BJ (cell line): ENCODE measurements around the gene SH3RF3. TPM values are rescaled to one million over a fixed set of nuclear protein-coding genes. Genes with fewer than 3 reads are reported as not detected.

Source experiments
- CTCF ChIA-PET: fragments of 350-600 bp; formaldehyde crosslinking; extraction: SDS; loops from one replicate; lab custom pipeline; 2021; ENCODE audit warnings: antibody characterized with exemption, inconsistent platforms; lab: Yijun Ruan, JAX
- POLR2A ChIA-PET: fragments of 300-600 bp; sonication (Branson Sonifier 250); formaldehyde crosslinking; extraction: SDS; loops from one replicate; lab custom pipeline; 2021; ENCODE audit warnings: antibody characterized with exemption; lab: Charles Lee
- DNase-seq: peaks from one replicate; pipeline ENCODE4 v3.0.0-alpha.2; 2011; ENCODE audit warnings: low read depth
- H3K27me3 ChIP-seq: 2 replicates; pipeline ENCODE4 v1.6.0; 2011; ENCODE audit warnings: low read length; ENCODE audit not compliant: control insufficient read depth, insufficient read depth
- H3K36me3 ChIP-seq: 2 replicates; pipeline ENCODE4 v1.5.1; 2011; ENCODE audit warnings: low read length; ENCODE audit not compliant: control insufficient read depth, insufficient read depth
- H3K4me3 ChIP-seq: 2 replicates; pipeline ENCODE4 v1.5.1; 2011; ENCODE audit warnings: low read depth, mild to moderate bottlenecking, control low read depth, low read length
- CTCF ChIP-seq: IDR thresholded peaks from 2 replicates; pipeline ENCODE4 v1.5.1; 2011; ENCODE audit warnings: low read depth, mild to moderate bottlenecking, control low read depth, inconsistent platforms, low read length, moderate library complexity; ENCODE audit not compliant: insufficient read depth
- polyA plus RNA-seq: library from polyadenylated mRNA; depleted of rRNA; stranded (reverse); fragments of >200 nt; gene quantifications from 2 replicates; pipeline ENCODE4 v1.2.3, GENCODE V29; 2011

The SH3RF3 gene
- polyA plus RNA-seq, 1 experiment, result 3.6 TPM

- no peak for DNase-seq
- H3K36me3 ChIP-seq, result no peaks in the 10 kb centered on the region; the same call in 1 of the 2 replicates
- H3K27me3 ChIP-seq, result no peaks in the 10 kb centered on the region
- CTCF ChIA-PET, result interaction anchor here (1.8 to 2.7 kb wide), 2 partner anchors 8 to 24 kb away, joined by 4 to 8 read pairs; no protein-coding TSS in a partner anchor
- no peak overlapping the region for H3K4me3 ChIP-seq
- POLR2A ChIA-PET, result no interaction called here
- no peak for TF ChIP-seq CTCF
Measured at GRCh38 chr2:109381327-109381820, 252.4 kb downstream of the SH3RF3 start.

GRCh38 chr2:109382226-109382895, 253.4 kb downstream of the SH3RF3 start:
- CTCF ChIA-PET, result interaction anchor here (1.8 to 2.7 kb wide), 2 partner anchors 9 to 23 kb away, joined by 4 to 8 read pairs; no protein-coding TSS in a partner anchor
- POLR2A ChIA-PET, result no interaction called here
- Histone ChIP-seq H3K4me3 (no peak overlapping the region), H3K36me3 (no peaks in the 10 kb centered on the region; the same call in none of the 2 replicates), H3K27me3 (no peaks in the 10 kb centered on the region)
- no peak for DNase-seq
- no peak for TF ChIP-seq CTCF

- peak; percentile 17 for DNase-seq
- ChIA-PET CTCF (interaction anchor here (1.8 to 2.7 kb wide), 2 partner anchors 9 to 23 kb away, joined by 4 to 8 read pairs; no protein-coding TSS in a partner anchor), POLR2A (no interaction called here)
- TF ChIP-seq CTCF, result no peak
- Histone ChIP-seq H3K36me3 (no peaks in the 10 kb centered on the region; the same call in none of the 2 replicates), H3K27me3 (no peaks in the 10 kb centered on the region), H3K4me3 (no peak overlapping the region)
Measured at GRCh38 chr2:109382951-109383350, 253.9 kb downstream of the SH3RF3 start.

- no peaks in the 10 kb centered on the region for H3K27me3 ChIP-seq
- DNase-seq, result no peak
- no peak overlapping the region for H3K4me3 ChIP-seq
- ChIA-PET CTCF (interaction anchor here (2.7 kb wide), 1 partner anchor 10 kb away, joined by 8 read pairs; no protein-coding TSS in a partner anchor), POLR2A (no interaction called here)
- no peaks in the 10 kb centered on the region; the same call in none of the 2 replicates for H3K36me3 ChIP-seq
- TF ChIP-seq CTCF, result no peak
Measured at GRCh38 chr2:109383505-109384307, 254.7 kb downstream of the SH3RF3 start.
